MV-4-11 (cell line): Measurements from ENCODE around the gene VAC14.

Source experiments
- DNase-seq: peaks from one replicate; lab custom pipeline; 2025; lab: John Stamatoyannopoulos, UW

The VAC14 gene

DNA sequence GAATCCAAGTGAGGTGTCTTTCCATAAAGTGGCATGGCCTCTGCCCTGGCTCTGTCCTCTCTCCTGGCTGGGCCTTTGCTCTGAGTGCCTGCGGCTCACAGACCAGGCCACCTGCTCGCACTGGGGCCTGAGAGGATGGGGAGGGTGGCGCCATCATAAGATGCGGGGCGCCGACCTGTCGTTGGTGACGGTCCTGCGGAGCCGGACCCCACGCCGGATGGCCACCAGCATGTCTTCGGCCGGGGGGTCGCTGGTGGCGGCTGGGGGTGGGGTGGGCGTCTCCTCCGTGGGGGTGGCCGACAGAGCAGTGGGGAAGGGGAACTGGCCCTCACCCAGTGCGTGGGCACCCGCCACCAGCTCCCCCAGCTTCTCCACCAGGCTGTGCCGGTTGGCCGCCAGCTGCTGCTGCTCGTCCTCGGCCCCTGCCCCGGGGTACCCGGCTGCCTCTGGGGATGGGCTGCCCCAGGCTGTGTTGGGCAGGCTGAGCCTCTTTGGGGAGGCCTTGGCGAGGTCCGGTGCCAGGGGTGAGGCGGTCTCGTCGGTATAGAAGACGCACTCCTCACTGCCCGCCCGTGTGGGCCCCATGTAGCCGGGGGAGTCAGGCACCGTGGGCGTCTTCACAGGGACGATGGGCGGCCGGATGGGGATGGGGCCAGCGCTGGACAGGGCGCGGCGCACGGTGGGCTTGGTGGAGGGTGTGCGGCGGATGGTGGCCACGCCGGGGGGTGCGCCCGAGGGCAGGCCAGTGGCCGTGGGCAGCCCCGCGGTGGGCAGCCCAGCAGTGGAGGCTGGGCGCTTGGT is 137.2 kb downstream of the VAC14 start:
- no peak for DNase-seq

- DNase-seq = no peak
These were observed 137.9 kb downstream of the VAC14 start for GRCh38 chr16:70662991-70663523.

- no peak for DNase-seq
These were observed 138.9 kb downstream of the VAC14 start for GRCh38 chr16:70661918-70662641.

DNA sequence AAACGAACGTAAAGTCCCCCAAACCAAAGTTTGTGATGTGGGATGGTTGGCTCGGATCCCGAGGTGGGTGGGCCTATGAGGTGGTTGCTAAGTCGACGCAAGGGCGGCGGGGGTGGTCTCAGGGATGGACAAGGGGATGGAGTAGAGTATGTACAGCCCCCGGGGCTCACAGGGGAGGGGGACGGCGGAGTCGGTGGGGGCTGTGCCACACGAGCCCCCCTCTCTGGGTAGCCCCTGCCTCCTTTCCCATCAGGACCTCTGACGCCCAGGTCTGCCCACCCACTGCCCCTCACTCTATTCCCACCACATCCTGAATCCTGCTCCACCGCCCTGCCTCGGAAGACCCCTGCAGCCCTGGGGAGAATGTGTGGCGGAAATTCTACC is 139.4 kb downstream of the VAC14 start:
- no peak for DNase-seq

- DNase-seq = no peak
These were observed 140.1 kb downstream of the VAC14 start for GRCh38 chr16:70660672-70661350.

DNA sequence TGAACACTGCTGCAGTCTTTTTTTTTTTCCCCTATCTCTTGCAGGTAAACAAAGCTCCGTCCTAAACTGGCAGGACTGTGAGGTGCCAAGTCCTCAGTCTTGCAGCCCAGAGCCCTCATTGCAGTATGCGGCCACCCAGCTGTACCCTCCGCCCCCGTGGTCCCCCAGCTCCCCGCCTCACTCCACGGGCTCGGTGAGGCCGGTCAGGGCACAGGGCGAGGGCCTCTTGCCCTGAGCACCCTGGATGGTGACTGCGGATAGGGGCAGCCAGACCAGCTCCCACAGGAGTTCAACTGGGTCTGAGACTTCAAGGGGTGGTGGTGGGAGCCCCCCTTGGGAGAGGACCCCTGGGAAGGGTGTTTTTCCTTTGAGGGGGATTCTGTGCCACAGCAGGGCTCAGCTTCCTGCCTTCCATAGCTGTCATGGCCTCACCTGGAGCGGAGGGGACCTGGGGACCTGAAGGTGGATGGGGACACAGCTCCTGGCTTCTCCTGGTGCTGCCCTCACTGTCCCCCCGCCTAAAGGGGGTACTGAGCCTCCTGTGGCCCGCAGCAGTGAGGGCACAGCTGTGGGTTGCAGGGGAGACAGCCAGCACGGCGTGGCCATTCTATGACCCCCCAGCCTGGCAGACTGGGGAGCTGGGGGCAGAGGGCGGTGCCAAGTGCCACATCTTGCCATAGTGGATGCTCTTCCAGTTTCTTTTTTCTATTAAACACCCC is 140.8 kb downstream of the VAC14 start:
- no peak for DNase-seq

GRCh38 chr16:70659546-70659945 is 141.4 kb downstream of the VAC14 start:
- no peak for DNase-seq

- no peak for DNase-seq
These were observed 142.0 kb downstream of the VAC14 start for GRCh38 chr16:70658921-70659320.

DNA sequence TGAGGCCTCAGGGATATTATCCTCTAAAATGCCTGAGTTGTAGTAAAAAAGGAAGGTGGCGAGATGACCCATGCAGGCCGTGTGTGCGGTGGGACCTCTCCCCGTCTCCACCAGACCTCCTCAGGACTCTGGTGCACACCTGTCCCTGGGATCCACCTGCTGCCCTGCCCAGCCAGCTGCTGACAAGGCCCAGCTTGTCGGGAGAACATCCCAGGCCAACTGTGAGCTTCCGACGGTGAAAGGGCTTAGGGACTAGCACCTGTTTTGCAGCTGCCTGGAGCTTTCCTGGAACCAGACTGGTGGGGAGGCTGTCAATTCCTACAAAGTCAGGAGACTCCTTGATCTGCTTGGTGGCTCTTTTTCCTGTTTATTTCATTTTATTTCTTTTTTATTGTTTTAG is 143.0 kb downstream of the VAC14 start:
- DNase-seq = no peak

GRCh38 chr16:70656712-70657263 is 144.2 kb downstream of the VAC14 start:
- DNase-seq = no peak

DNA sequence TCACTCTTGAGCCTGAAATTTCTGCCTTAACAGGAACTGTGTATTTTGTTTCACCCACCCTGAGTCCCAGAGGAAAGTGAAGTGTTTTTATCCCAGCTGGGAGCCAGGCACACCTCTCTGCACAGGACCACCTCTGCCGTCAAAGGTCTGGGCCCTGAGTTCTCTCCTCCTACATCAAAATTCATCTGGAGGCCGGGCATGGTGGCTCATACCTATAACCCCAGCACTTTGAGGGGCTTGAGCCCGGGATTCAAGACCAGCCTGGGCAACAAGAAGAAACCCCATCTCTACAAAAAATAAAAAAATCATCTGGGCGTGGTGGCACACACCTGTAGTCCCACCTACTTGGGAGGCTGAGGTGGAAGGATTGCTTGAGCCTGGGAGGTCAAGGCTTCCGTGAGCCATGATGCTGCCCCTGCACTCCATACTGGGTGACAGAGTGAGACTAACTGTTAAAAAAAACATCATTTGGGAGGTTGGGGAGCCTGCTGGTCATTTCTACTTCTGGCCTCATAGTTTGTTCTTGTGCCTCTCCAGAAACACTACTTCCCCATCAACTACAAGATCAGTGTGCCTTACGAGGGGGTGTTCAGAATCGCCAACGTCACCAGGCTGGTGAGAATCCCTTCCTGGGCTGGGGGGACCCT is 144.8 kb downstream of the VAC14 start:
- DNase-seq = no peak

DNA sequence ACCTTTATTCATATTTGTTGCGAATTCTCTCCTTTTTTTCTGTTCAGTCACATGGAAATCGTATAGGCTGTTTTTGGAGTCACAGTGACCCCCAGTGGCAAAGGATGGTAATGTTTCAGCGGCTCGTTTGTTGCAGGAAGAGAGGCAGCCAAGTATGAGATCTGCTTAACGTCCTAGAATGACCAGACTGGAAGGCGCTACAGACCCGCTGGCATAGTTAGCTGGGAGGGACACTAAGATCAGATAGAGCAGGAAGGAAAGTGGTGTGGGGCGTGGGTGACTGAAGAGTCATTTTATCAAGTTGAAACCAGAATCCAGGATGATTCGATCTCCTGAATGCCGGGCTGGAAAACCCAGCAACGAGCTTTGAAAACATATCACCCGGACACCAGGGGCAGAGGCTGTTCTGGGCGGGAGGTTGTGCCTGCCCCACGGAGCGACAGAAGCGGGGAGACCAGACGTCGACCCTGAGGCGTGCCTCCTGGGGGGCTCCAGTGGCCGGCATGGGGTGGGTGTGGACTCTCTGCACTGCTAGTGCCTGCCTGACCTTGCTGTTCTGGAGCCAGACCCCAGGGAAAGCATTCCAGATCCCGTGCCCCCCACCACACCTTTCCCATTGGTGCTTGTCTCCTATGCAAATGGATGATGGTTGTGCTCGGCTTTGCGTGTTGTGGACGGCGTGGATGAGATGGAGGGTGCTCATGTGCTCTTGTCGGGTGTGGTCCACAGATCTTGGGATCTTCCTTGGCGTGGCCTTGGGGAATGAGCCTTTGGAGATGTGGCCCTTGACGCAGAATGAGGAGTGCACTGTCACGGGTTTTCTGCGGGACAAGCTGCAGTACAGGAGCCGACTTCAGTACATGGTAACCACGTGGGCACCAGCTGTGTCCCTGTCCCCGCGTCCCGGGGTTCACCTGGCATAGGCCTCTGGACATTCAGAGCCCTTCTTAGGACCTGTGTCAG is 146.9 kb downstream of the VAC14 start:
- peak; percentile 64 for DNase-seq

- no peak for DNase-seq
These were observed 147.6 kb downstream of the VAC14 start for GRCh38 chr16:70653406-70653805.

DNA sequence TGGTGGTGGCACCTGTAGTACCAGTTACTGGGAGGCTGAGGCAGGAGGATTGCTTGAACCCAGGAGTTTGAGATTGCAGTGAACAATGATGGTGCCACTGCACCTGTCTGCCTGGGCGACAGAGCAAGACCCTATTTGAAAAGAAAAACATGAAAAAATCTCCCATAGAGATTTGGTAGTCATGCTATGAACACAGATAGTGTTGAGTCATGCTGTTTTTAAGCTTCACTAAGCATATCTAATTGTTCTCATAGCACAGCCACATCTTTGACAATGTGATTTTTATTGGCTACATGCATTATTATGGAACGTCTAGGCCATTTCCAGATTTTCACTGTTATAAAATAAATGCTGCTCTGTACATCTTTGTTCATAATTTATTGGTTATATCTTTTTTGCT is 148.6 kb downstream of the VAC14 start:
- DNase-seq = no peak

- no peak for DNase-seq
These were observed 149.4 kb downstream of the VAC14 start for GRCh38 chr16:70651524-70651923.

DNA sequence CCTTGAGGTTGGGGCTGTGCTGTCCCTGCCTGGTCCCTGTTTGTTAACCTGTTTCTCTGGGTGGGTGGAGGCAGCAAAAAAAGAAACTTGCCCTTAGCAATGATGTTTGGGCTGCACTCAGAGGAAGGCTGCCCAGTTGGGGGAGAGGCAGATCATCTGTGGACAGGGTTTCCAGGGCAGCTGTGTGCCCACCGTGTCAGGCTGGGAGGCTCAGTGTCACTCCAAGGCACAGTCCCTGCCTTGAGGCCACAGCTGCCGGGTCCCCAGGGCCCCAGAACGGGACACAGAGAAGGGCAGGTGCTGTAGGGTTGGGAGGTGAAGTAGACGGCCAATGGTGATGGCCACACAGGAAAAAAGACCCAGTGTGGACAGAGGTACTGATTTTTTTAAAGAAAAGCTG is 150.7 kb downstream of the VAC14 start:
- no peak for DNase-seq

DNA sequence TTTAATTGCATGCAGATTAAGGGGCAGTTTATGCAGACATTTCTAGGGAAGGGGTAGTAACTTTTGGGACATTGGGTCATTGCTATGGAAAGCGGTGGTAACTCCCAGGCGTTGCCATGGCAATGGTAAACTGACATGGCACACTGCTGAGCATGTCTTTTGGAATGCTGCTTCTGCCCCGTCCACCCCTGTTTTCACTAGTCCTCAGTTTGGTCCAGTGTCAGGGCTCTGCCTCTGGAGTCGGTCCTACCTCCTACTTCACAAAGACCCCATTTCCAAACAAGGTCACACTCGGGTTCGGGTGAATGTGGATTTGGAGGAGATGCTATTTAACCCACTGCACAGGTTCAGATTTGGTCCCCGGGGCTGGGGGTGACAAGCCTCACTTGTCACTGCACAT is 151.7 kb downstream of the VAC14 start:
- DNase-seq = no peak

- no peak for DNase-seq
These were observed 152.4 kb downstream of the VAC14 start for GRCh38 chr16:70648606-70649005.

- no peak for DNase-seq
These were observed 153.3 kb downstream of the VAC14 start for GRCh38 chr16:70647441-70648359.
